Adipose tissue (tissue), 3 donors: ENCODE results near the gene MOB3B. TPM values are rescaled to one million over a fixed set of nuclear protein-coding genes. Genes with fewer than 3 reads are reported as not detected.

ENCODE experiments used
- H3K27ac ChIP-seq: one replicate; pipeline ENCODE4 v1.5.1; 2013; ENCODE audit warnings: low read depth, low read length
- WGBS, 3 donors: extraction: QIAGEN DNeasy Blood & Tissue Kit; methylation state at CpG; one replicate each; pipeline ENCODE4 v1.1.7; 2013; 5-methylcytosine and 5-hydroxymethylcytosine counted together
- polyA plus RNA-seq, 3 donors: library from polyadenylated mRNA; stranded (reverse); fragments of 200-250 nt; gene quantifications; one replicate each; pipeline ENCODE4 v1.2.3, GENCODE V29; 2013
- donor health status: healthy with polysubstance abuse.
- donor health status: Bipolar disorder and iron deficiency.
- donor health status: healthy.

MOB3B gene
- polyA plus RNA-seq, 3 donors, result 1.7 to 3.5 (median 3.3) TPM

DNA sequence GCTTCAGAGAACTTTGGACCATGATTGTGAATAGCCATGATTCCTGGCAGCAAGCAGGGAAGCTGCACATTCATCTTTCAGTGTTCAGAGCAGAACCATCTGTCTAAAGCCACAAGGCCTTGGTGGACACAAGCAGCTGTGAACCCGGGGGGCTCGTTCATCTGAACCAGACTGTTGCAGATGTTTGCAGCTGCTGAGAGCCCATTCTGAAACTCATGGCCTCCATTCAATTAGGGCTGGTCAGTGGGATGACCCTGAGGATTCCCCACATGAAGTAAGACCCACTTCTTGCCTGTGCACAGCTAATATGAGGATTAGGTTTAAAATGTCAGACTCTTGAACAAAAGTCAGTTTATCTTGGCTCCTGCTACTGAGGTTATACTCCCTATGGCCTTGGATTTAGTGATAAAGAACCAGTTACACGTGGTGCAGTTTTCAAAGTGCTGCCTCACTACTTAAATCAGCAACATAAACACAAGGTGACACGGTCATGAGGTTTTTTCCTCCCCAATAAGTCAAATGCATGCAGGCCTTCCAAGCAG, 115.3 kb downstream of the MOB3B start:
- 22 to 56% (median 44%) methylated on average over 4 of the region's 4 CpGs for WGBS, 3 donors
- no peak overlapping the region for H3K27ac ChIP-seq

DNA sequence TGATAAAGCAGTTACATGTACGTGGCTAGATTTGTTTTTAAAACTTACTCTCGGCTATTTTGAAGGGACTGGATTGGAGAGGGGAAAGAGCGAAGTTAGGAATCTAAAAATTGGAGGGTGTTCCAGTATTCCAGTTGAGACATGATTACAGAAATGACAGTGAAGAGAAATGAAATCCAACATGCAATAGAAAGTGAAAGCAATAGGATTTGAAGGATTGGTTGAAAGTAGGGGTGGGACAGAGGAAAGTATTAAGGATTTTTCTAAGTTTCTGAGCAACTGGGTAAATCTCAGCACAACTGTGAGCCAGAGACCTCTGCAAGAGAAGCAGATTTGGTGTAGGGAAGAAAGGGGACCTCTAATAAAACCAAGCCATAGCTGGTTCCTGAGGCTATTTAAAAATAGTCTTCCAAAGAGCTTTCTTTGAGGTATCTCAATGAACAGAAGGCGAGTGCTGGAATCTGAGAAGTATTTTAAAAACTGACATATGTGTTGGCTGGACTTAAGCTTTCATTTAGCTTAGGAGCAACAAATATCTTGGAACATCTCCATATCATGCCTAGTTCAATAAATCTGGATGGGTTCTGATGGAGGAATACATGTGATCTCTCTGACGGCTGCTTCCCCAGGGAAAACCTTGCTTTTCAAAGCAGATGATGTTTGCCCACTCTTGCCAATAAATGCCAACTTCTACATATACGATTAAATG, 115.9 kb downstream of the MOB3B start:
- no peak overlapping the region for H3K27ac ChIP-seq
- WGBS, 3 donors, result 38 to 56% (median 51%) methylated on average over 6 of the region's 6 CpGs

DNA sequence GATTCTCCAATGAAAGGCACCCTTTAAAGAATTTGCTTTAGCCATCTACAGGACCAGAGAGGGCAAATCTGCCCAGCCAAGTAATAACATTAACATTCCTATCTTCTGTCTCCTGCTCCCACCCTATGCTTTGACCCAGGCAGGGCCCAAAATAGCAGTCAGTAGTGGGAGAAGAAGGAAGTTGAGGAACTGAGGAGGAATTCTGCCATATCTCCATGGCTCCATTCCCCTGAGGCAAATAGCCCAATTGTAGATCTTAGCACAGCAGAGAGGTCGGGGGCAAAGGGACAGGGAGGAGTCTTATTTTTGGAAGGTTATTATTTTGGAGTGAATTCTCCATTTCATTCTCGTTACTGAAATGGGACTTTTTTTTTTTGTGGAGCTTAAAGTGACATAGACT, 116.7 kb downstream of the MOB3B start:
- WGBS, 3 donors, result 27 to 49% (median 38%) methylated on average over 2 of the region's 2 CpGs
- H3K27ac ChIP-seq, result no peak overlapping the region

DNA sequence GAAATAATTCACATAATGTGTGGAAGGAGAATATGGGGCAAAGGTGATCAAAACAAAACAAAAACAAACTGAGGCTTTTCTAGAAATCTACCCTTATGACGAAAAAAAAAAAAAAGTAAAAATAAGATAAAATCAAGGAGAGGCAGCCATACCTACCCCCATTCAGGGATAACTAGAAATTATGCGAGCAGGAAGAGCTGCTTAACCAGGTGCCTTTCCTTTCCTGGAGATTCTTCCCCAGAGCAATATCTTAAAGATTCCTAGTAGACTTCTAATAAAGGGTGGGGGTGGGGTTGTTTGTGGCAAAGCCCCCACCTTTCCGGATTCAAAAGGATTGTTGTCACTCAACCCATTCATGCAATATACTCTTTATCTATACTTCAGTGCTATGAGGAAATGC, 117.5 kb downstream of the MOB3B start:
- H3K27ac ChIP-seq, result no peak overlapping the region
- WGBS, 3 donors, result 77 to 88% (median 84%) methylated on average over 3 of the region's 3 CpGs

DNA sequence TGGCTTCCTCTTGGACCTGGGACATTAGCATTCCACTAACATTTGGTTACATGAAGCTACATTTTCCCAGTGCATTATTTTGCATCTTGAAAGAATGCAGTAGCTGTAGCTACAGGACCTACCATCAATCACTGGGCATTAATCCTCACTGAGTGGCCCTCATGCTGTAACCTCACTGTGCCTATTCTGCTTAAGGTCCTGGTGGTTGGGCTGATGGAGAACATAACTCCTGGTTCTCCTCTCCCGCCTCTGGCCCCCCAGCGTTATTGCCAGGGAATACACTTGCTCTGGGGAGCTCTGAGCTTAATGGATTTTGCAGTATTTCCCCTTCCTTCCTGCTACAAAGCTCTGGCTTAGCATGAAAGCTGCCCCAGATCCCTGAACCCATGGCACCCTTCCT, 121.1 kb downstream of the MOB3B start:
- H3K27ac ChIP-seq, result no peak overlapping the region
- WGBS, 3 donors, result 61 to 92% (median 71%) methylated on average over 2 of the region's 2 CpGs

DNA sequence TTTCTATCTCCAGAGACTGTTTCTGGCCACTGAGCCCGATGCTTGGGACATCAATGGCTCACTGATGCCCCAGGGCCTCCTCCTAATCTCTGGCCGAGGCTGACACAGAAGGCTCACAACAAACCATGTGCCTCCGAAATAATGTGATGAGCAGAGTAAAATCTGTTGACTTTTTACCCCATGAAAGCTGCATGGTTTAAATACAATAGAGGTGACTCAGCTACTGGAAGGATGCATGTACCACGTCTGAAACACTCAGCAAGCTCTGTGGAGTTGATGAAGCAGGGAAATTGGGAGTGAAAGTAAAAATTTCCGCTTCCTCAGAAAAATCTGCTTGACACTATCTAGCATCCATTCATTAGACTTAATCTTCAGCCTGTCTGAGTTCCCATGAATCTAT, 121.6 kb downstream of the MOB3B start:
- no peak overlapping the region for H3K27ac ChIP-seq

DNA sequence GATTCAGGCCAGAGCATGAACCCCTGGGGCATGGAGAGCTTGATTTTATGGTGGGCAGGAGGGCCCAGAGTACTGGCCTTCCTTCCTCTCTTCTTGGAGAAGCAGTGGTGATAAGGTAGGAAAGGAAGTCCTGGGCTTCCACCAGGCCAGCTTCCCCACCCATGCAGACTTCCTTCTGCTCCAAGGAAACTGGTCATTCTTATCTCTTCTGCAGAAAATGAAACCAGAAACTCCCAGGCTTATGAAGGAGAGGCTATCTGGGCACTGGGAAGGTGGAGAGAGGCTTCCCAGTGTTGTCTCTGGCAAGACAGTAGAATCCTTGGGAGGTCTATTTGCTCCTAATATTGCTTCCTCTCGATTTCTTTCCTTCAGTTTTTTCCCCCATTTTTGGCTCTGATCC, 122.1 kb downstream of the MOB3B start:
- H3K27ac ChIP-seq, result no peak overlapping the region
- 33 to 41% (median 38%) methylated on average over 1 of the region's 1 CpG for WGBS, 3 donors

More for the DNA sequence above, 121.6 kb downstream of the MOB3B start:
- 68 to 93% (median 78%) methylated on average over 5 of the region's 5 CpGs for WGBS, 3 donors

DNA sequence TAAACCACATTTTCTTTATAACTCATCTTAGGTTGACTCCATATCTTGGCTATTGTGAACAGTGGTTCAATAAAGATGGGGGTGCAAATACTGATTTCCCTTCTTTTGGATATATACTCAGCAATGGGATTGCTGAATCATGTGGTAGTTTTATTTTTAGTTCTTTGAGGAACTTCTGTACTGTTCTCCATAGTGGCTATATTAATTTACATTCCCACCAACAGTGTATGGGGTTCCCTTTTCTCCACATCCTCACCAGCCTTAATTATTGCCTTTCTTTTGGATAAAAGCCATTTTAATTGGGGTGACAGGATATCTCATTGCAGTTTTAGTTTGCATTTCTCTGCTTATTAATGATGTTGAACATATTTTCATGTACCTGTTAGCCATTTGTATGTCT, 125.0 kb downstream of the MOB3B start:
- H3K27ac ChIP-seq, result no peak overlapping the region

DNA sequence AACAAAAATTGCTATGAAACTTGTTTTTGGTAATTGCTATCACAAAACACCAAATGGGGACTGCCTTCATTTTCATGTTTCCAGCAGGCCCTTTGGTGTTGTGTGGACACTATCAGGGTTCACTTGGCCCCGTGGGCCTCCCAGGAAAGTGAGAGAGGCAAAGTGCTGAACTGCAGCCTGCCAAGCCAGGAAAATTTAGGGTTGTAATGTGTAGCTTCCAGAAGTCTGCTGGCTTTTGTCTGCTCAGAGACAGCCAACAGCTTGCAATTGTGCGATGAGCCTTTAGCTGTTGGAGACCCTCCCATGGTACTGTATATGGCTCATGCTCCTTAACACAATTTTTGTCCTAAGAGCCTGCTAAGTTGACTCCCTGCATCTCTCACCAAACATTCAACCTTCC, 127.0 kb downstream of the MOB3B start:
- 70 to 93% (median 71%) methylated on average over 2 of the region's 2 CpGs for WGBS, 3 donors
- no peak overlapping the region for H3K27ac ChIP-seq

DNA sequence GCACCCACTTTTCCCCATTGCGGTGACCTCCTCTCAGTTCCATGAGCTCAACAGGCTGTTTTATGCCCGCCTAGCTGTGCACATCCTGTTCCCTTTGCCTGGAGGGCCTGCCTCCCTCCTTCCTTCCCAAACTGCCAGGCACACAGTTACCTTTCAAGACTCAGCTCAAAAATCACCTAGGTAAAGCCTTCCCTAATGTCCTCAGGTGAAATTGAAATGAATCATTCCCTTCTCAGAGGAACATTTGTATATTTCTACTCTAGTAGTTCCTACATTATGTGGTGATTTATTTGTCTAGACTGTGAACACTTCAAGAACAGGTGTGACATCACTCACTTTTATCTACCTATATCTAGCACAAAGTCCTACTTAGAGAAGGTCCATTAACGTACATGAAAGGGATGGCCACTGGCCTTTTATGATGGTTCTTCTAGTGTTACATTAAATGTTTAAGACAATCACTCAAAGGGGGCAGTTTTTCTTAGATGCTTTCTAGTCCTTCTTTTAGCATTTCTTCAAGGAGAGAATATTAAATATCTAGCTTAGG, 129.2 kb downstream of the MOB3B start:
- H3K27ac ChIP-seq, result no peak overlapping the region
- 84 to 94% (median 87%) methylated on average over 3 of the region's 3 CpGs for WGBS, 3 donors

DNA sequence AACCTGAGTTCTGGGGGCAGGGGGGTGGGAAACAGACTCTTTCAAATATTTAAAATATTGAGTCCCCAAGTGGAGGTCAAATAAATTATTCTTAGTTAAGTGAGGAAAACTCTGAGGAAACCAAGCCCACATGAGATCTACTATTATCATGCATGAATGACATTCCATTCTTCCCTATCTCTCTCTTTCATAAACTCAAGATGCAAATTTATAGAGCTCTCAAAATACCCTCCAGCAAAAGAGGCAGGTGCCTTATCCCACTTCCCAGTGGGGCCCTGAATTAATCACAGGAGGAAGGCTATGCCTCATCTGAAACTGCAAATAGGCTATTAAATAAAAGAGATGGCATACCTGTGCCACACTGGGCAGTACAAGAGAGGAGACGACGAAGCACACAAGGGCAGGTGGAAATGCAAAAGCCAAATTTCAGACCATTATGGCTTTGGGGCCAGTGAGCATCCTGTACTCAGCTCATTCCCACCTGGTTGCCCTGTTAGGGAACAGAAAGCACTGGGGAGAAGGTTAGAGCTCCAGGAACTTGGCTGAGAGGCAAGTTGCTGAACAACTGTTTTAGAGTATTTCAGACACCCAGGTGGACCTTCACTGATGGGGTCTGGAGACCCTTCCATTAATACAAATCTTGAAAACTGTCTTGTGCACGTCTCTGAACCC, 130.5 kb downstream of the MOB3B start:
- WGBS, 3 donors, result 92 to 93% (median 93%) methylated on average over 3 of the region's 3 CpGs
- no peak overlapping the region for H3K27ac ChIP-seq

DNA sequence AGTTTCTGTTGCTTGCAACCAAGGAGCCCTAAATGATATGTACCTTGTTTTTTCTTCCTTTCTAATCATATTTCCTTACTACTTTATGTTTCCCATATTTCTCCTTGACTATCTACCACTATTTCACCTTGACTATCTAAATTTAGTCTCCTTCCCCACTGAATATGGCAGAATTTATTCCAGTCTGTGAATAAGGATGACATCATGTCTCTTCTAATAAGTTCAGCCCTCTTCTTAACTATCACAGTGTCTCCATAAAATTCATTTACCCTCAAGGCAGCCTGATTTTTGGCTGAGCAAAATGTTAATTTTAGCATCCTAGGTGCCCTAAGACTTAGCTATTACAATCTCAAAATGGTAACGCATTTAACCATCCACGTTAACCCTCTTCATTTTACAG, 133.1 kb downstream of the MOB3B start:
- WGBS, 3 donors, result 93 to 100% (median 94%) methylated on average over 2 of the region's 2 CpGs

DNA sequence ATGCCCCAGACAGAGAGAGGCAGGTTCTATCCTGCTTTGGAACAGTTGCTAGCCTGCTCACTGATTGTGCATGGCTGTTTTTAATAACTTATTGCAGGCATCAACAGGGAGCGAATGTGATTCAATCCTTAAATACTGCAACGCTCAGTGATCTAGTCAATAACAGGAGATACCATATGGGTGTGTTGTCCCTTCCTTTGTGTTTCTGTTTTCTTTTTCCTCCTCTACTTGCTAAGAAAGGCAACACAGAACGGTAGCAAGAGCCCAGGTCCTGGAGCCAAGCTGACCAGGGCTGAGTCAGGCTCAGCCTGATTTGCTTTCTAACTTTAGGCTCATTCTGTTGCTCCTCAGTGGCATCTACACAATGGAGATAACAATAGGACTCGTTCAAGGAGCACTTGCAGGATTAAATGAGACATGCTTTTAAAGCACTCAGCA, 134.1 kb downstream of the MOB3B start:
- H3K27ac ChIP-seq, result no peak overlapping the region
- 57 to 81% (median 74%) methylated on average over 4 of the region's 4 CpGs for WGBS, 3 donors

More for the DNA sequence above, 133.1 kb downstream of the MOB3B start:
- H3K27ac ChIP-seq, result no peak overlapping the region

DNA sequence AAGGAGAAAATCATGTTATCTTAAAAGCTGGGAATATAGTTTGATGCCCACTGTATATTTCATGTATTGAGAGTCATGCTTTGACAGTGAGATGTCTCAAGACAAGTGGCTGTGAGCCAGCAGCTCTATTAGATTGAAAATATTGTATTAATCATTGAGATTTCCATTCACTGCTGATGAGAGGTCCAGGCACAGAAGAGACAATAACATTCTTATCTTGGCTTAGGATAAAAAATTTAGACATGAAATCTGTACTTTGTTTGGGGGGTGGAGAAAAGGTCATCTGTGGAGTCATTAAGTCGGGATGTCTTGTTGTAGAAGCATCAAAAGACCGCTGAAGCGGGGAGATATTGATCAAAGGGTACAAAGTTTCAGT, 134.8 kb downstream of the MOB3B start:
- WGBS, 3 donors, result 83 to 90% (median 88%) methylated on average over 3 of the region's 3 CpGs
- H3K27ac ChIP-seq, result no peak overlapping the region

DNA sequence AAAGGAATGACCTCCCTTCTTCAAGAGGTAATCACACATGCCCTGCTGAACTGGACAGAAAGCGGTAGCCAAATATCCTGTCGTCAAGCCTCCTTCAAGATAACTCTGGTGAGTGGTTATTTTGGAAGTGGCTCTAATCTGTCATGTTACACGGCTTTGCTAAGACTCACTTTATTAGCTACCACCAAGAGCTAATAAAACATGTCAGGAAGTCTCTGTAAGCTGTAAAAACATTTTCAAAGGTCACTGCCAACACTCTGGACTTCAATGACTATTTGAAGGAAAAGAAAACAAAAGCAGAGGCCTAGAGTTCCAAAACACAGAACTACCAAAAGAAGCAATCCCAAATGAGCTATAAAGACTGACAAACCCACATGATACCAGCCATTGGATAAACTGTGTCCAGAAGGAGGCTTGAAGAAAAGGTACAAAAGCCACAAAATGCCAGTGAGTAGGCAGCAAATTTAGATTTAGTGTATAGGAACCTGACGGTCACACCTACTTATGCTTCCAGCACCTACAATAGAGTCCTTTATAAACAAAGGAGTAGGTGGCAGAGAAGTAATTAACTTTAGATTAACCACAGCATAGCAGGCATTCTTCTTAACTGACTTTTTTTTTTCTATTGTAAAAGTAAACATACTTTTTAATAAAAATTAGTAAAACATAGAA, 135.3 kb downstream of the MOB3B start:
- H3K27ac ChIP-seq, result no peak overlapping the region

DNA sequence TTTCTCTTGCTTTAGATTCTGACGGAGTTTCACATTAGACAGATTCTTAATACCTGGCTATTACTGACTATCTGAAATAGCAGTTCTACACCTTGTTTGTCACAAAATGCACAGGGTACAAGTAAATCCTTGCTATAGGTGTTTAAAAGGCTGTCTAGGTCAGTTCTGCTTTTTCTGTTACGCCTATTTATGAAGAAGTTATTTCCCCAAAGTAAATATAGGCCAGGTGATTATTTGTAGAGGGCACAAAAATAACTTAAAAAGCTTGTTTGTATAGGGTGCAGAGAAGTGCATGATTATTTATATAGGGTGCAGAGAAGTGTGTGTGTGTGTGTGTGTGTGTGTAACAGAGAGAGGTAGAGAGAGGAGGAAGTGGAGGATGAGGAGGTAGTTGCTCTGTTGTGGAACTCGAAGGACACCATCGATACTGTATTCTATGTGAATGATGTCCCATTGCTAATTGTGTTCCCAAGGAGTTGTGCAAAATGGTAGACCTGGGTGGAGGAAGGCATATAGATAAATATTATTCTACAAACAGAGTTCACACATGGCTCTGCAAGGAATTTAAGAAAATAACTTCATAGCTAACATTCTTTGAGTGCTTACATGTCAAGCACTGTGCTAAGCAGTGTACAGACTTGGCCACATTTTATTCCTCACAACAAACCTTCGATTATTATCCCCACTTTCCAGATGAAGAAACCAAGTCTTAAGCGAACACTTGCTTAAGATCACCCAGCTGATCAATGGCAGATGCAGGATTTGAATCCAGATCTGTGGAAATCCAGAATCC, 136.4 kb downstream of the MOB3B start:
- 80 to 89% (median 89%) methylated on average over 6 of the region's 6 CpGs for WGBS, 3 donors
- no peak overlapping the region for H3K27ac ChIP-seq

More for the DNA sequence above, 135.3 kb downstream of the MOB3B start:
- WGBS, 3 donors, result 31 to 62% (median 45%) methylated on average over 4 of the region's 4 CpGs

DNA sequence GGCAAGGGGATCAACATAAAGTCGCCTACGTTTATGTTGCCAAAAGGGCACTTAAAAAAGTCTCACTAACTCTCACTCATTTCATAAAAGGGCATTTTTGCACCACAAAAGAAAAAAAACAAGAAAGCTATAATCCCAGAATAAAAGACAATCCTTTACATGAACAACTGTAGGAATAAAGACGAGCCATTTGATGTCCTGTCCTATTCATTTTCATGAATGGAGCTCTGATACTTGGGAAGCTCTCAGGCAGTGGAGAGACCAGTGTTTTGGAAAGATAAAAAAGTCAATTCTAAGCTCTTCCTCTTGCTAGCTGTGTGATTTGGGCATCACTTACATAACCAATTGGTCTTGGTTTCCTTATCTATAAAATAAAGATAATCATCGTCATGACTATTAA, 137.2 kb downstream of the MOB3B start:
- H3K27ac ChIP-seq, result no peak overlapping the region
- 89 to 97% (median 92%) methylated on average over 4 of the region's 4 CpGs for WGBS, 3 donors
